ENCODE data around the gene A1BG.
"Not testable (repeated sequence)": the region's sequence is repeated elsewhere in the genome, so short reads cannot be mapped to it uniquely, and the experiment has no call there.

Gene A1BG

GRCh38 chr19:58385891-58386575 lies 32.7 kb upstream of the A1BG start:
- DNase-seq, result no peak

GRCh38 chr19:58385313-58385890 lies 32.1 kb upstream of the A1BG start:
- no peak for DNase-seq

- DNase-seq, result no peak
These were observed 29.8 kb upstream of the A1BG start for GRCh38 chr19:58382997-58383603.

- DNase-seq, result no peak
These were observed 28.3 kb upstream of the A1BG start for GRCh38 chr19:58381460-58382212.

GRCh38 chr19:58380662-58381459 lies 27.6 kb upstream of the A1BG start, which contains the start of gene ZNF837:
Gene ZNF837 (minus strand): TSS chr19:58381030. CDS start chr19:58369332, 11,698 bp downstream.
- peak; percentile 99 for DNase-seq

GRCh38 chr19:58380037-58380661 lies 26.9 kb upstream of the A1BG start:
- DNase-seq, result no peak

GRCh38 chr19:58379246-58379645 lies 26.0 kb upstream of the A1BG start:
- no peak for DNase-seq

GRCh38 chr19:58376724-58377123 lies 23.4 kb upstream of the A1BG start:
- not testable (repeated sequence) for DNase-seq

- no peak for DNase-seq
These were observed 20.9 kb upstream of the A1BG start for GRCh38 chr19:58374200-58374599.

GRCh38 chr19:58372311-58373133 lies 19.2 kb upstream of the A1BG start:
- no peak for DNase-seq

- DNase-seq, result no peak
These were observed 15.5 kb upstream of the A1BG start for GRCh38 chr19:58368561-58369360.

GRCh38 chr19:58367698-58368454 lies 14.6 kb upstream of the A1BG start:
- DNase-seq, result no peak

- DNase-seq, result no peak
These were observed 13.5 kb upstream of the A1BG start for GRCh38 chr19:58366585-58367430.

- DNase-seq, result no peak
These were observed 10.9 kb upstream of the A1BG start for GRCh38 chr19:58364146-58364545.

GRCh38 chr19:58362272-58362994 lies 9.1 kb upstream of the A1BG start, which contains the start of gene ZNF497:
Gene ZNF497 (minus strand): TSS chr19:58362751. CDS start chr19:58357635, 5,116 bp downstream.
- DNase-seq, result peak; percentile 85

- no peak for DNase-seq
These were observed 8.6 kb upstream of the A1BG start for GRCh38 chr19:58361900-58362271.

- DNase-seq, result no peak
These were observed 4.3 kb upstream of the A1BG start for GRCh38 chr19:58357481-58358145.
